Panc1 (cell line): ENCODE results near the gene HERC4. TPM values are rescaled to one million over a fixed set of nuclear protein-coding genes. Genes with fewer than 3 reads are reported as not detected.

ENCODE experiments used
- ATAC-seq: fragments of 200-7000 bp; cut with Tn5 transposase; 2 replicates; pipeline ENCODE4 v1.9.1; 2020; ENCODE audit warnings: mild to moderate bottlenecking, moderate library complexity
- BruUV-seq: library from RNA; stranded (reverse); fragments of 400-500 nt; replicated peaks from 2 replicates; lab custom pipeline; 2021; lab: Mats Ljungman, UMichigan
- CTCF ChIA-PET: fragments of 300-600 bp; sonication (Branson Sonifier 250); formaldehyde crosslinking; loops from one replicate; lab custom pipeline; 2022; ENCODE audit warnings: antibody characterized with exemption; lab: Charles Lee
- POLR2A ChIA-PET: fragments of 300-600 bp; sonication (Branson Sonifier 250); formaldehyde crosslinking; loops from one replicate; lab custom pipeline; 2022; ENCODE audit warnings: antibody characterized with exemption; lab: Charles Lee
- DNase-seq: peaks from one replicate; pipeline ENCODE4 v3.0.0-alpha.2; 2010; ENCODE audit warnings: low read depth, low spot score
- H3K27ac ChIP-seq: 2 replicates; pipeline ENCODE4 v1.5.1; 2011; ENCODE audit warnings: mild to moderate bottlenecking, low read length, inconsistent platforms
- H3K27me3 ChIP-seq: fragments of 200-500 bp; sonication (Bioruptor generic); 2 replicates; pipeline ENCODE4 v1.6.0; 2014; ENCODE audit warnings: low read length, inconsistent platforms; ENCODE audit not compliant: control insufficient read depth, insufficient read depth
- H3K36me3 ChIP-seq: fragments of 200-500 bp; sonication (Bioruptor generic); 2 replicates; pipeline ENCODE4 v1.5.1; 2014; ENCODE audit warnings: inconsistent platforms, mild to moderate bottlenecking, low read length, moderate library complexity; ENCODE audit not compliant: control insufficient read depth, insufficient read depth
- H3K4me1 ChIP-seq: 2 replicates; pipeline ENCODE4 v1.5.1; 2011; ENCODE audit warnings: inconsistent platforms, mild to moderate bottlenecking, low read length, moderate library complexity; ENCODE audit not compliant: control insufficient read depth, insufficient read depth
- H3K4me3 ChIP-seq, 2 experiments: 2 replicates each; pipeline ENCODE4 v1.5.1; 2011 to 2012; ENCODE audit warnings: low read depth in 2 of 2, low read length in 2 of 2, mild to moderate bottlenecking in 2 of 2, inconsistent platforms in 1 of 2, moderate library complexity in 1 of 2
- H3K9me3 ChIP-seq: fragments of 200-500 bp; sonication (Bioruptor generic); 2 replicates; pipeline ENCODE4 v1.5.1; 2014; ENCODE audit warnings: low read depth, mild to moderate bottlenecking, inconsistent platforms, low read length, moderate library complexity; ENCODE audit not compliant: control insufficient read depth, insufficient read depth
- POLR2AphosphoS5 ChIP-seq: IDR thresholded peaks from 2 replicates; pipeline ENCODE4 v1.6.1; 2012; ENCODE audit warnings: mild to moderate bottlenecking, low read depth, low read length, moderate library complexity
- SIN3A ChIP-seq: IDR thresholded peaks from 2 replicates; pipeline ENCODE4 v1.6.1; 2012; ENCODE audit warnings: low read depth, mild to moderate bottlenecking, low read length, moderate library complexity, borderline replicate concordance; ENCODE audit not compliant: insufficient read depth
- TCF7L2 ChIP-seq: IDR thresholded peaks from 2 replicates; pipeline ENCODE4 v1.6.1; 2011; ENCODE audit warnings: mild to moderate bottlenecking, low read depth, low read length, inconsistent platforms
- in situ Hi-C: cut with HindIII; loops from 2 replicates; pipeline ENCODE4 v1.10.0; 2016; ENCODE audit warnings: low sequenced_read_pairs, low pct_unique_long_range_greater_than_20kb
- intact Hi-C: fragments of 100-400 bp; cut with micrococcal nuclease; formaldehyde crosslinking; loops from one replicate; pipeline ENCODE4 v1.10.0; 2022; ENCODE audit not compliant: unreplicated experiment
- total RNA-seq: library from RNA; stranded (reverse); gene quantifications from one replicate; pipeline ENCODE4 v1.2.1, GENCODE V29; 2021; ENCODE audit not compliant: unreplicated experiment
- TF ChIP-seq, protein P1 (sequence below), 2 experiments: IDR thresholded peaks; 2 replicates each; pipeline ENCODE4 v1.6.1; 2011 to 2012; ENCODE audit warnings: low read depth in 2 of 2, control low read depth in 1 of 2, low read length in 1 of 2, mild to moderate bottlenecking in 1 of 2, moderate library complexity in 1 of 2; ENCODE audit not compliant: insufficient read depth in 1 of 2
- TF ChIP-seq, protein P2 (sequence below): fragments of 450-650 bp; IDR thresholded peaks from 2 replicates; pipeline ENCODE4 v1.5.1; 2017; ENCODE audit warnings: mild to moderate bottlenecking

HERC4 gene
- total RNA-seq, 1 experiment from 2014 or later: 119 TPM

DNA sequence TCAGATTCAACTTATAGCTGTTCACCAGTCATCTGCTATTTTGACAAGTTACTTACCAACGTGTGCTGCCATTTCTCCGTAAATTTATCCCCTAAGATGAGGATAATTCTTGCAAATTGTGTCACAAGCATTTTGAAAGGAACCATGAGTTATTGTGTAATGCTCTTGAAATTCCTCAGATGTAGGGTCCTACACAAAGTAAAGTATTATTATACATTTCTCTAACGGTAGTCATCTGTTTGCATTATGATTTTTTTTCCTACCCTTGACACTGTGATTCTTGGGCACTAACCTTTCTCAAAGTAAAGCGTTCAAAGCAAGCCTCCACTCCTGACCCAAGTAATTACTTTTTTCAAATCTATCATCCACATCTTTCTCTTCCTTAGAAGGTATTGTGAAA lies 8.1 kb downstream of the HERC4 start:
- in situ Hi-C loops: no loop called here
- POLR2A ChIA-PET: no interaction called here
- peaks cover 9% of the 10 kb centered on the region for H3K36me3 ChIP-seq
- no peaks in the 10 kb centered on the region for H3K9me3 ChIP-seq
- TF ChIP-seq TCF7L2: no peak
- TF ChIP-seq POLR2AphosphoS5: 0 out of 2 replicates have a peak, but pooled peaks have one; percentile 18
- CTCF ChIA-PET: no interaction called here
- no peak for ATAC-seq
- DNase-seq: no peak
- H3K27me3 ChIP-seq: no peaks in the 10 kb centered on the region
- 0 out of 2 replicates have a peak overlapping the region, but pooled peaks have one; percentile 37 for H3K27ac ChIP-seq
- H3K4me1 ChIP-seq: peaks cover 41% of the 10 kb centered on the region
- no TSS peak for BruUV-seq
- intact Hi-C loops: no loop called here
- no peak overlapping the region for H3K4me3 ChIP-seq

DNA sequence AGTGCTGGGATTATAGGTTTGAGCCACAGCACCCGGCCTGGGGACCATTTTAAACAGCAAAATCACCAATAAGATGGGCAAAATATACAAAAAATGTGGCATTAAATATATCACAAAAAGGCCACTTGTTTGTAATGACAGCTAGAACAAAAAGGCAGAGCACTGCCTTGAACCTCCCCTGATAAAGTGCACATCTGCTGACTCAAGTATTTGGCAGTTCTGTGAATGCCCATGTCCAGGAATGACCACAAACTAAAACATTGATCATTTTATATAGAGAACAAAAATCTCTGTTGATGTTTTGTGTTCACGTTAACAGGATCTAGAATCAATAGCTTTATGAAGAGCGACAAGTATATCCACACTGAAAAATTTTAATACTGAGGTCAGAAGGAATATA lies 21.5 kb downstream of the HERC4 start:
- in situ Hi-C loops: no loop called here
- no peak for DNase-seq
- no peak overlapping the region for H3K4me3 ChIP-seq
- H3K36me3 ChIP-seq: peaks cover 8% of the 10 kb centered on the region; the same call in 1 of the 2 replicates
- ChIA-PET CTCF (interaction anchor here (0.6 kb wide), 1 partner anchor 104 kb away, joined by 3 read pairs; no protein-coding TSS in a partner anchor), POLR2A (interaction anchor here (0.7 kb wide), 1 partner anchor 14 kb away, joined by 6 read pairs; no protein-coding TSS in a partner anchor)
- intact Hi-C loops: no loop called here
- no peaks in the 10 kb centered on the region for H3K27me3 ChIP-seq
- H3K27ac ChIP-seq: no peak overlapping the region
- TF ChIP-seq POLR2AphosphoS5 (no peak), SIN3A (no peak), TCF7L2 (no peak)
- TF ChIP-seq, protein P1, sequence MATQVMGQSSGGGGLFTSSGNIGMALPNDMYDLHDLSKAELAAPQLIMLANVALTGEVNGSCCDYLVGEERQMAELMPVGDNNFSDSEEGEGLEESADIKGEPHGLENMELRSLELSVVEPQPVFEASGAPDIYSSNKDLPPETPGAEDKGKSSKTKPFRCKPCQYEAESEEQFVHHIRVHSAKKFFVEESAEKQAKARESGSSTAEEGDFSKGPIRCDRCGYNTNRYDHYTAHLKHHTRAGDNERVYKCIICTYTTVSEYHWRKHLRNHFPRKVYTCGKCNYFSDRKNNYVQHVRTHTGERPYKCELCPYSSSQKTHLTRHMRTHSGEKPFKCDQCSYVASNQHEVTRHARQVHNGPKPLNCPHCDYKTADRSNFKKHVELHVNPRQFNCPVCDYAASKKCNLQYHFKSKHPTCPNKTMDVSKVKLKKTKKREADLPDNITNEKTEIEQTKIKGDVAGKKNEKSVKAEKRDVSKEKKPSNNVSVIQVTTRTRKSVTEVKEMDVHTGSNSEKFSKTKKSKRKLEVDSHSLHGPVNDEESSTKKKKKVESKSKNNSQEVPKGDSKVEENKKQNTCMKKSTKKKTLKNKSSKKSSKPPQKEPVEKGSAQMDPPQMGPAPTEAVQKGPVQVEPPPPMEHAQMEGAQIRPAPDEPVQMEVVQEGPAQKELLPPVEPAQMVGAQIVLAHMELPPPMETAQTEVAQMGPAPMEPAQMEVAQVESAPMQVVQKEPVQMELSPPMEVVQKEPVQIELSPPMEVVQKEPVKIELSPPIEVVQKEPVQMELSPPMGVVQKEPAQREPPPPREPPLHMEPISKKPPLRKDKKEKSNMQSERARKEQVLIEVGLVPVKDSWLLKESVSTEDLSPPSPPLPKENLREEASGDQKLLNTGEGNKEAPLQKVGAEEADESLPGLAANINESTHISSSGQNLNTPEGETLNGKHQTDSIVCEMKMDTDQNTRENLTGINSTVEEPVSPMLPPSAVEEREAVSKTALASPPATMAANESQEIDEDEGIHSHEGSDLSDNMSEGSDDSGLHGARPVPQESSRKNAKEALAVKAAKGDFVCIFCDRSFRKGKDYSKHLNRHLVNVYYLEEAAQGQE (IDR thresholded peaks at IDR 0.05; ENCODE audit: insufficient read depth in 1 of 2, low read depth in 2 of 2, low read length in 1 of 2): no peak
- TF ChIP-seq, protein P2, sequence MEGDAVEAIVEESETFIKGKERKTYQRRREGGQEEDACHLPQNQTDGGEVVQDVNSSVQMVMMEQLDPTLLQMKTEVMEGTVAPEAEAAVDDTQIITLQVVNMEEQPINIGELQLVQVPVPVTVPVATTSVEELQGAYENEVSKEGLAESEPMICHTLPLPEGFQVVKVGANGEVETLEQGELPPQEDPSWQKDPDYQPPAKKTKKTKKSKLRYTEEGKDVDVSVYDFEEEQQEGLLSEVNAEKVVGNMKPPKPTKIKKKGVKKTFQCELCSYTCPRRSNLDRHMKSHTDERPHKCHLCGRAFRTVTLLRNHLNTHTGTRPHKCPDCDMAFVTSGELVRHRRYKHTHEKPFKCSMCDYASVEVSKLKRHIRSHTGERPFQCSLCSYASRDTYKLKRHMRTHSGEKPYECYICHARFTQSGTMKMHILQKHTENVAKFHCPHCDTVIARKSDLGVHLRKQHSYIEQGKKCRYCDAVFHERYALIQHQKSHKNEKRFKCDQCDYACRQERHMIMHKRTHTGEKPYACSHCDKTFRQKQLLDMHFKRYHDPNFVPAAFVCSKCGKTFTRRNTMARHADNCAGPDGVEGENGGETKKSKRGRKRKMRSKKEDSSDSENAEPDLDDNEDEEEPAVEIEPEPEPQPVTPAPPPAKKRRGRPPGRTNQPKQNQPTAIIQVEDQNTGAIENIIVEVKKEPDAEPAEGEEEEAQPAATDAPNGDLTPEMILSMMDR: no peak
- peaks cover 11% of the 10 kb centered on the region; the same call in 1 of the 2 replicates for H3K4me1 ChIP-seq
- no peaks in the 10 kb centered on the region for H3K9me3 ChIP-seq
- no peak for ATAC-seq
- BruUV-seq: TSS peak; percentile 13

DNA sequence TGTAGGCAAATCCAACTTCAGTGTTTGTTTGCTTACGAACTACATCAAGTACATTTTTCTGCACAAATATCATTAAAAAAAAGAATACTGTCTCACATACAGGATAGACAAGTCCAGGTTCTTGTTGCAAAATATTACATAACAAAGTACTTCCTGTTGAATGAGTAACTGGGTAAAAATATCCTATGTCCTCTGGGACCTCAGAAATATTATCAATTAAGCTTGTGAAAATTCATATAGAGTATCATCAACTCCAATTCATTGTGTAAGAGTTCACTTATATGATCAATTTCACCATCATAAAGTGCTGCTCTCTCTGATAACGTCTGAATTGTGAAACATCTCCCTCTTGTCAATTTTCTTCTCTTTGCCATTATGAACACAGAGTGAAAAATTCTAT lies 22.6 kb downstream of the HERC4 start:
- no peak for DNase-seq
- intact Hi-C loops: no loop called here

More for the DNA sequence above, 22.6 kb downstream of the HERC4 start:
- Histone ChIP-seq H3K27ac (no peak overlapping the region), H3K9me3 (no peaks in the 10 kb centered on the region), H3K27me3 (no peaks in the 10 kb centered on the region), H3K4me1 (peaks cover 21% of the 10 kb centered on the region), H3K4me3 (no peak overlapping the region), H3K36me3 (peaks cover 5% of the 10 kb centered on the region; the same call in 1 of the 2 replicates)
- ChIA-PET CTCF (no interaction called here), POLR2A (interaction anchor here (0.6 kb wide), 1 partner anchor 148 kb away, joined by 4 read pairs; no protein-coding TSS in a partner anchor)
- BruUV-seq: no TSS peak
- in situ Hi-C loops: no loop called here
- TF ChIP-seq SIN3A: no peak
- no peak for TF ChIP-seq POLR2AphosphoS5
- TF ChIP-seq TCF7L2: no peak
- TF ChIP-seq, protein P1 (IDR thresholded peaks at IDR 0.05; ENCODE audit: insufficient read depth in 1 of 2, low read depth in 2 of 2, low read length in 1 of 2): no peak
- TF ChIP-seq, protein P2: no peak
- no peak for ATAC-seq
